Breast epithelium (tissue), 3 donors: ENCODE data around the gene ARMC9.

ENCODE experiments used
- CTCF ChIP-seq, 3 donors: fragments of 450-650 bp; IDR thresholded peaks; one replicate each; pipeline ENCODE4 v1.5.1; 2016 to 2017; ENCODE audit warnings: antibody characterized with exemption in 3 of 3, mild to moderate bottlenecking in 3 of 3, moderate library complexity in 3 of 3
- POLR2A ChIP-seq: fragments of 450-650 bp; IDR thresholded peaks from one replicate; pipeline ENCODE4 v1.6.1; 2016; ENCODE audit warnings: antibody characterized with exemption, mild to moderate bottlenecking, moderate library complexity
- POLR2AphosphoS5 ChIP-seq, 3 donors: sonication (generic); formaldehyde crosslinking; IDR thresholded peaks; one replicate each; pipeline ENCODE4 v1.6.1; 2017; ENCODE audit warnings: antibody characterized with exemption in 3 of 3

- TF ChIP-seq CTCF (IDR thresholded peaks at IDR 0.05) (no peak), POLR2A (no peak), POLR2AphosphoS5 (IDR thresholded peaks at IDR 0.05) (no peak)
Observed at GRCh38 chr2:231374771-231375170, 176.3 kb downstream of the ARMC9 start.
